Keratinocyte (primary cell): ENCODE measurements around the gene SERPINB12. TPM values are rescaled to one million over a fixed set of nuclear protein-coding genes. Genes with fewer than 3 reads are reported as not detected.

Source experiments
- DNase-seq: peaks from one replicate; pipeline ENCODE4 v3.0.0-alpha.2; 2011; ENCODE audit warnings: low read depth, missing footprints, low spot score
- FAIRE-seq: peaks from 2 replicates; lab custom pipeline; 2011; peaks lifted over from hg19 to GRCh38; lab: Jason Lieb, UNC
- H2AFZ ChIP-seq: 2 replicates; pipeline ENCODE4 v1.6.0; 2012; ENCODE audit warnings: low read length, control low read depth, inconsistent platforms; ENCODE audit not compliant: control insufficient read depth
- H3K27ac ChIP-seq: 2 replicates; pipeline ENCODE4 v1.5.1; 2011; ENCODE audit warnings: low read length; ENCODE audit not compliant: control insufficient read depth, insufficient read depth
- H3K27me3 ChIP-seq: 3 replicates; pipeline ENCODE4 v1.6.0; 2011; ENCODE audit warnings: low read length; ENCODE audit not compliant: control insufficient read depth, insufficient read depth; ENCODE audit errors: extremely low read depth
- H3K36me3 ChIP-seq, 2 experiments: 2 replicates in 1 of 2; 3 replicates in 1 of 2; pipeline ENCODE4 v1.5.1; 2011; ENCODE audit warnings: low read length in 2 of 2, mild to moderate bottlenecking in 1 of 2; ENCODE audit not compliant: control insufficient read depth in 2 of 2, insufficient read depth in 2 of 2; ENCODE audit errors: extremely low read depth in 1 of 2
- H3K4me1 ChIP-seq: 3 replicates; pipeline ENCODE4 v1.5.1; 2011; ENCODE audit warnings: low read length; ENCODE audit not compliant: control insufficient read depth, insufficient read depth; ENCODE audit errors: extremely low read depth
- H3K4me2 ChIP-seq: 3 replicates; pipeline ENCODE4 v1.6.0; 2011; ENCODE audit warnings: low read depth, low read length; ENCODE audit not compliant: control insufficient read depth, insufficient read depth; ENCODE audit errors: extremely low read depth
- H3K4me3 ChIP-seq, 3 experiments: fragments of 200-600 bp in 1 of 3; sonication (generic) in 1 of 3; 2 replicates in 2 of 3; 3 replicates in 1 of 3; pipeline ENCODE4 v1.5.1; 2011 to 2016; ENCODE audit warnings: low read length in 3 of 3, mild to moderate bottlenecking in 3 of 3, control low read depth in 2 of 3, inconsistent platforms in 1 of 3, low read depth in 1 of 3, mixed read lengths in 1 of 3, mixed run types in 1 of 3, moderate library complexity in 1 of 3; ENCODE audit not compliant: control insufficient read depth in 2 of 3, insufficient read depth in 2 of 3; ENCODE audit errors: extremely low read depth in 1 of 3
- H3K79me2 ChIP-seq: 2 replicates; pipeline ENCODE4 v1.6.0; 2012; ENCODE audit warnings: low read length; ENCODE audit not compliant: control insufficient read depth, insufficient read depth
- H3K9ac ChIP-seq: 3 replicates; pipeline ENCODE4 v1.6.0; 2011; ENCODE audit warnings: low read length; ENCODE audit not compliant: control insufficient read depth, insufficient read depth; ENCODE audit errors: extremely low read depth
- H3K9me1 ChIP-seq: 3 replicates; pipeline ENCODE4 v1.6.0; 2011; ENCODE audit warnings: low read length; ENCODE audit not compliant: control insufficient read depth, insufficient read depth; ENCODE audit errors: extremely low read depth
- H3K9me3 ChIP-seq: 2 replicates; pipeline ENCODE4 v1.5.1; 2012; ENCODE audit warnings: low read depth, low read length; ENCODE audit not compliant: control insufficient read depth
- H4K20me1 ChIP-seq: 3 replicates; pipeline ENCODE4 v1.6.0; 2011; ENCODE audit warnings: low read length; ENCODE audit not compliant: control insufficient read depth, insufficient read depth; ENCODE audit errors: extremely low read depth
- CTCF ChIP-seq, 3 experiments: IDR thresholded peaks in 1 of 3; conservative IDR thresholded peaks in 1 of 3; optimal IDR thresholded peaks in 1 of 3; 2 replicates in 2 of 3; 3 replicates in 1 of 3; pipeline versions ENCODE3 to v1.5.1; 2011; ENCODE audit warnings: low read length in 3 of 3, mild to moderate bottlenecking in 3 of 3, moderate library complexity in 2 of 3, control low read depth in 1 of 3, inconsistent platforms in 1 of 3; ENCODE audit not compliant: insufficient read depth in 2 of 3; ENCODE audit errors: extremely low read depth in 1 of 3
- EZH2 ChIP-seq: IDR thresholded peaks from one replicate; pipeline ENCODE4 v1.6.1; 2012; ENCODE audit warnings: inconsistent platforms, mild to moderate bottlenecking, low read length, moderate library complexity
- dilution Hi-C: fragments of 300-500 bp; cut with MboI; formaldehyde crosslinking; loops from one replicate; pipeline ENCODE4 v1.7.0; 2020; ENCODE audit warnings: low sequenced_read_pairs; ENCODE audit not compliant: extremely low pct_ligation_motif_present
- polyA plus RNA-seq, 5 experiments: library from polyadenylated mRNA; depleted of rRNA in 3 of 5; stranded (reverse) in 3 of 5; stranded (forward) in 1 of 5; unstranded in 1 of 5; fragments of >200 nt; gene quantifications; 1 replicate in 1 of 5; 2 replicates in 3 of 5; 3 replicates in 1 of 5; pipeline versions ENCODE4 v1.2.1 to v1.2.3, GENCODE V29; 2011 to 2012; ENCODE audit warnings: missing spikeins in 2 of 5, low read depth in 1 of 5, low replicate concordance in 1 of 5

Gene SERPINB12
- polyA plus RNA-seq, 1 donor (not counting 4 experiments of a cell fraction or from before 2014, with no cell fraction given), result 0.10 TPM

DNA sequence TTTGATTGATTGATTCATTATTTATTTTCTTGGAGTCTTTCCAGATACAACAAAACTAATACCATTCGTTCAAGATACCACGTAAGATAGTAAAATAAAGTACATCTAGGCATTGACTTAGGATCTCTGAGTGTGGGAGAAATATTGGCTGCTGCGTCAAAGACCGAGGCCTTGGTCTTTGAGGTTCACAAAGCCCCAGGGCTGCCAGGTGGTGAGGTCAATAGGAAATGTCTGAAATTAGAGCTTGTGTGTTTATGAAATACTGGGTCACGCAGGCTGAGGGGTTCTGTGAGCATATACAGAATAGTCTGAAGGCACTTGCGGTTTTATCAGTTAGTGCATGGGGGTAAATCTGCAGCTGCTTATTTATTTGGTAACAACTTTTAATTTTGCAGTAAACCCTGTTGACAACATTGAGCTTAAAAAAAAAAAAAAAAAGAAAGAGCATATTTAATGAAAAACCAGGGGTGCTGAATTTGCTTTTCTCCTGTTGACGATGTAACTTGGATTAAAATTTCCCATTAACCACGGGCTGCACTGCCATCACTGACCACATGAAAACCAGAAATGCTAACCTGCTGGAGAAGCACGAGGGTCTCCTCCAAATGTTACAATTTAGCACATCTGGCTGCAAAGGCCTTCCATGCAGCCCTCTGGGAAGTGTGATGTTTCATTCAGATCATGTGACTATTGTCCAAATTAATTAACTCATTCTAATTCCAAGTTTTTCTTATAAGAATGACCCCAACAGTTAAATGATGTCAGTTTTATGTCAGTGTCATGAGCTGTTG is 27.1 kb upstream of the SERPINB12 start:
- TF ChIP-seq EZH2 (no peak), CTCF (optimal IDR thresholded peaks at IDR 0.05 in 1 of 3, IDR thresholded peaks at IDR 0.05 in 1 of 3, conservative IDR thresholded peaks at IDR 0.05 in 1 of 3; ENCODE audit: extremely low read depth in 1 of 3, insufficient read depth in 2 of 3, low read length in 3 of 3) (peak in 1 of 3 experiments; percentile 11)
- Histone ChIP-seq H3K9me1 (no peaks in the 10 kb centered on the region), H3K9me3 (no peaks in the 10 kb centered on the region), H3K9ac (no peak overlapping the region), H3K27me3 (no peaks in the 10 kb centered on the region), H4K20me1 (no peaks in the 10 kb centered on the region), H3K27ac (no peak overlapping the region), H3K79me2 (no peaks in the 10 kb centered on the region), H2AFZ (no peak overlapping the region), H3K4me1 (no peaks in the 10 kb centered on the region), H3K4me2 (no peak overlapping the region), H3K4me3 (no peak overlapping the region), H3K36me3 (no peaks in the 10 kb centered on the region)
- dilution Hi-C loops, result no loop called here
- DNase-seq (no peak), FAIRE-seq (no peak)

GRCh38 chr18:63515801-63516200 is 26.4 kb upstream of the SERPINB12 start:
- dilution Hi-C loops, result no loop called here
- TF ChIP-seq EZH2, result no peak
- TF ChIP-seq CTCF (optimal IDR thresholded peaks at IDR 0.05 in 1 of 3, IDR thresholded peaks at IDR 0.05 in 1 of 3, conservative IDR thresholded peaks at IDR 0.05 in 1 of 3; ENCODE audit: extremely low read depth in 1 of 3, insufficient read depth in 2 of 3, low read length in 3 of 3), result no peak
- H3K36me3 ChIP-seq, result no peaks in the 10 kb centered on the region
- FAIRE-seq (no peak), DNase-seq (no peak)
- H3K27ac ChIP-seq, result no peak overlapping the region
- no peaks in the 10 kb centered on the region for H3K27me3 ChIP-seq
- H4K20me1 ChIP-seq, result no peaks in the 10 kb centered on the region
- H3K9ac ChIP-seq, result no peak overlapping the region
- no peaks in the 10 kb centered on the region for H3K79me2 ChIP-seq
- no peaks in the 10 kb centered on the region for H3K9me1 ChIP-seq
- no peak overlapping the region for H3K4me2 ChIP-seq
- no peaks in the 10 kb centered on the region for H3K9me3 ChIP-seq
- H3K4me3 ChIP-seq, result no peak overlapping the region
- no peak overlapping the region for H2AFZ ChIP-seq
- no peaks in the 10 kb centered on the region for H3K4me1 ChIP-seq
